Motor neuron (in vitro differentiated cells): Measurements from ENCODE around the gene PLA2G3. TPM values are rescaled to one million over a fixed set of nuclear protein-coding genes. Genes with fewer than 3 reads are reported as not detected.

Source experiments
- ATAC-seq, 8 experiments: fragments of 200-7000 bp; cut with Tn5 transposase; replicated peaks in 6 of 8; 2 replicates each; pipeline ENCODE4 v1.8.0; 2021; ENCODE audit warnings: mild to moderate bottlenecking in 8 of 8, moderate library complexity in 8 of 8
- H3K27ac ChIP-seq, 2 donors: fragments of 250-450 bp; sonication (Bioruptor Pico); 2 replicates each; pipeline ENCODE4 v1.9.0; 2021; ENCODE audit warnings: antibody characterized with exemption in 2 of 2, mild to moderate bottlenecking in 2 of 2, moderate library complexity in 1 of 2
- H3K4me1 ChIP-seq, 2 donors: fragments of 250-450 bp; sonication (Bioruptor Pico); replicated peaks in 1 of 2; 2 replicates each; pipeline ENCODE4 v1.6.1; 2021; ENCODE audit warnings: antibody characterized with exemption in 2 of 2, mild to moderate bottlenecking in 2 of 2, moderate library complexity in 1 of 2
- H3K4me3 ChIP-seq, 5 donors: fragments of 250-450 bp; sonication (Bioruptor Pico); 2 replicates each; pipeline ENCODE4 v1.9.0; 2021; ENCODE audit warnings: antibody characterized with exemption in 5 of 5, mild to moderate bottlenecking in 5 of 5, moderate library complexity in 4 of 5
- WGBS, 10 experiments: fragments of 450-650 bp; shearing (Covaris generic); methylation state at CpG; one replicate each; pipeline ENCODE4 v1.0.0; 2022; 5-methylcytosine and 5-hydroxymethylcytosine counted together
- in situ Hi-C, 9 experiments: fragments of 400-800 bp; cut with MboI; loops; one replicate each; pipeline ENCODE4 v1.15.0; 2021; ENCODE audit warnings: low sequenced_read_pairs in 9 of 9, low pct_unique_long_range_greater_than_20kb in 2 of 9; ENCODE audit not compliant: unreplicated experiment in 9 of 9
- total RNA-seq, 8 experiments: library from RNA; unstranded; fragments of 300-600 nt; gene quantifications; 2 replicates each; pipeline versions ENCODE4 v1.2.3 to v1.2.4, GENCODE V29; 2022

Gene PLA2G3
- total RNA-seq, 8 experiments from 2014 or later, result 0.05 to 0.90 (median 0.29) TPM

DNA sequence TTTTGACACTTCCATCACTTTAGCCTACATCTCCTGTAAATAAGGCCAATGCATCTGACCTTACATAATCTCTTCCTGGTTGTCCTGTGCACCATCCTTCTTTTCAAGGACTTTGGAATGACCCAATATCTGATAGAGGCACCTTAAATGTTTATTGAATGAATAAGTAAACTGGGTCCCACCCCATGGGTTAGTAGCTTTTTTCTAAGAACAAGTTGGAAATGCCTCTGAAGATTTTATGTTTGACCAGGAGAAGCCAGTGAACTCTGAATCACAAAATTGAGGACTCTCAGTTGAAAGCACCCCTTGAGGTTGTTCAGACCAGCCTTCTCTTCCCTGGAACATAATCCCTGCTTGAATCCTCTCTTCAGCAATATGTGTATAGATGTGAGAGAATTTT is 21.1 kb upstream of the PLA2G3 start:
- in situ Hi-C loops, result no loop called here
- ATAC-seq, result no peak
- H3K4me1 ChIP-seq, result peaks cover 12% of the 10 kb centered on the region in 2 donors
- H3K4me3 ChIP-seq, result peak overlapping the region; percentile 60 to 83 (median 76)
- H3K27ac ChIP-seq, result no peak overlapping the region

DNA sequence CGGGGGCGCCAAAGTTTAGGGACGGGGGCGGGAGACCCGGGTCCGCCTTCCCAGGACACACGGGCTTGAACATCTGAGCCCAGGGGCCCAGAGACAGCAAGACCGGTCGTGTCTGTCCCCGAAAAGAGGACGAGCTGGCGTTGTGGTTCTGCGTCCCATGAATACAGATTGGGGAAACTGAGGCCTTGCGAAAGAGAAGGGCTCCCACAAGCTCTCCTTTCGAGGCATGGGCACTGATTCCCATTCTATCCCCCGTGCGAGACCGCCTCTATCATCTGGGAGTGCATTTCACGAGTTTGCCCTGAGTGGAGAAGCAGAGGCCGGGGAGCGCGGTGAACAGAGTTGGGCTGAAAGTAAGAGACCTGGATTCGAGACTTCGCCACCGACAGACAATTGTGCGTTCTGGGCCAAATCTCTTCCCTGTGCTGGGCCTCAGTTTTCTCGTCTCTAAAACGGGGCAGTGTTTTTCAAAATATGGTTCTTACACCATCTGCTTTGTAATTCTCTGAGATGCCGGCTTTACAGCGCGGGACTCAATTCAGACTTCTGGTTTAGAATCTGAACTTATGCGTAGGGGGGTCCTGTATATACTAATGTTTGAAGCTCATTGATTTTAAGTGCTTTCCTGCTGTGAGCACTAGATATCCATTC is 20.1 kb upstream of the PLA2G3 start:
- H3K27ac ChIP-seq, result peak overlapping the region; percentile 20 to 86
- in situ Hi-C loops, result no loop called here
- WGBS, 10 experiments, result 0 to 20% (median 2%) methylated on average over 1 to 14 of the region's 32 CpGs

DNA sequence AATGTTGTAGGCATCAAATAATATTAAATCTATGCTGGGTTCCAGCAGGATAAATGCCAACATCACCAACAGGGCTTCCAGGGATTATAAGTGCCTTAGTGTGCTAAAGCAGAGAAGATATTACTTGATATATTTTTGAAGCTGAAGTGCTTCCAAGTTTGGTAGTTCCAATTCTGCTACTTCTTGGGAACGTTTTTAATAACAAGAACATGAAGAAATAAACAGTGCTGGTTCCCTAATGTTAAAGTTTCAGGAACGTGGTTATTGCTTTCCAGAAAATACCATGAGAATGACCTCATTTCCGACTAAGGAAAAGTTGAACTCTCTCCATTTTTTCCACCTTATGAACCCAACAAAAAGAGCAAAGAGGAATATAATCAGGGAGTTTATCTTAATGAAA is 15.1 kb upstream of the PLA2G3 start:
- ATAC-seq, result no peak

More for the DNA sequence above, 20.1 kb upstream of the PLA2G3 start:
- Histone ChIP-seq H3K4me1 (peaks cover 12% of the 10 kb centered on the region in 2 donors), H3K4me3 (peak overlapping the region; percentile 60 to 83 (median 76))
- peak; percentile 64 to 74 (median 71) for ATAC-seq

DNA sequence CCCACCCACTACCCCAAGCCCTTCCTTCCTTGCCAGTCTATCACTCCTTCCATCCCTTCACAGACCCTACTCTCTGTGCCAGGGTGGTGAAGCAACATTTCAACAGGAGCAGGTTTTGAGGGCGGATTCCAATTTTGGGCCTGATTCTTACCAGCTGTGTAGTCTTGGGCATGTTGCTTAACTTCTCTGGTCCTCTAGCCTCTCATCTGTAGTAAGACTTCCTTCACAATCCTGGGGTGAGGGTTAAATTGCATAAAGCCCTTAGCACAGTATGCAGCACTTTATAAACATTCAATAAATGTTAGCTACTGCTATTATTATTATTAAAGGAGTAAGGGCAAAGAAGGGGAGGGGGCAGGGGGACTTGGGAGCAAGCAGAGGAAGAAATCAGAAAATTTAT is 14.7 kb upstream of the PLA2G3 start:
- WGBS, 10 experiments, result 60 to 100% methylated on average over 1 of the region's 1 CpG; no CpG with 5 or more reads in 8 of the 10 experiments
- in situ Hi-C loops, result no loop called here
- H3K27ac ChIP-seq, result no peak overlapping the region

More for the DNA sequence above, 15.1 kb upstream of the PLA2G3 start:
- in situ Hi-C loops, result no loop called here
- 0 to 92% (median 11%) methylated on average over 1 to 3 of the region's 3 CpGs; no CpG with 5 or more reads in 1 of the 10 experiments for WGBS, 10 experiments
- Histone ChIP-seq H3K27ac (no peak overlapping the region), H3K4me3 (no peak overlapping the region), H3K4me1 (no peaks in the 10 kb centered on the region)

DNA sequence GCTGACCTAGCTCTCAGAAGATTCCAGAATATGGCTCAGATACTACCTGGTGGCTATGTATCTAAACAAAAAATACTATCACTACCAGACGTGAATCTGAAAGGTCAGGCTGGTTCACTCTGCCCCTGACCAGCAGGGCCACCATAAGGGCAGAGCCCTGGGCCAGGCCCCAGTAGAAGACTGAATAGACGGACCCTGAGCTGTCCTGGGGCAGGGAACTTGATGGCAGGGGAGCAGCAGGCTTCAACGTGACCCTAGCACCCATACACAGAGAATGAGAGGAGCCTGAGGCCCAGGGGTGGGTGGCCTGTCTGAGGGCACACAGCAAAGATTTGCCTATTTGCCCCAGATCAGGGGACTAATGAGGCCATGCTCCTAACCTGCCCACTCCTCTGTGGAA is 13.0 kb upstream of the PLA2G3 start:
- H3K27ac ChIP-seq, result no peak overlapping the region
- WGBS, 10 experiments, result 0 to 57% (median 29%) methylated on average over 1 to 2 of the region's 3 CpGs; no CpG with 5 or more reads in 5 of the 10 experiments
- H3K4me3 ChIP-seq, result no peak overlapping the region
- no peaks in the 10 kb centered on the region for H3K4me1 ChIP-seq
- ATAC-seq, result no peak
- in situ Hi-C loops, result no loop called here

More for the DNA sequence above, 14.7 kb upstream of the PLA2G3 start:
- ATAC-seq, result no peak
- Histone ChIP-seq H3K4me1 (no peaks in the 10 kb centered on the region), H3K4me3 (no peak overlapping the region)

DNA sequence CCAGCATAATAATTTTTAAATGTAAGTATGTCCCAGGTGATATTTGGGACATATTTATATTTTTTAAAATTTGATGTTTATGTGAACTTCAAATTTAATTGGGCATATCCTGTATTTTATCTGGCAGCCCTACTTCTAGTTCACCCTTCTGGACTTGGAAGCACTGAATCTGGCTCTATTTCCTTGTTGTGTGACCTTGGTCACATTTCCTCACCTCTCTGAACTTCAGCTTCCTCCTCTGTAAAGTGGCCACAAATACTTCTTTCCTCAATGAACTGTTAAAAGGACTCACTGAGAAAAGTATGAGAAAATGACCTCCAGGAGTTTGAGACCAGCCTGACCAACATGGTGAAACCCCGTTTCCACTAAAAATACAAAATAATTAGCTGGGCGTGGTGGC is 11.6 kb upstream of the PLA2G3 start:
- H3K27ac ChIP-seq, result no peak overlapping the region
- ATAC-seq, result no peak
- WGBS, 10 experiments, result 0 to 100% (median 78%) methylated on average over 1 to 2 of the region's 2 CpGs; no CpG with 5 or more reads in 2 of the 10 experiments
- no peaks in the 10 kb centered on the region for H3K4me1 ChIP-seq
- in situ Hi-C loops, result no loop called here
- H3K4me3 ChIP-seq, result no peak overlapping the region

DNA sequence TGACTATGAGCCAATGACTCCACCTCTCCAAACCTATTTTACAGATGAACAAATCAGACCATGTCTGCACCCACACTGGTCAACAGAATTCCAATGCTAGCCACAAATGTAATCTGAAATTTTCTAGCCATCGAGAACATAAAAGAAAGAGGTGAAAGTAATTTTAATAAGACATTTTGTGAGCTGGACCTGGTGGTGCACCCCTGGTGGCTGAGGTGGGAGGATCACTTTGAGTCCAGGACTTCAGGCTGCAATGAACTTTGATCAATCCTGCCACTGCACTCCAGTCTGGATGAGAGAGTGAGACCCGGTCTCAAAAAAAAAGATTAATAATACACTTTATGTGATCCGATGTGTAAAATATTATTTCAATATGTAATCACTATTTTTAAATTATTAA is 10.3 kb upstream of the PLA2G3 start:
- no peak for ATAC-seq
- in situ Hi-C loops, result no loop called here
- no peak overlapping the region for H3K4me3 ChIP-seq
- H3K4me1 ChIP-seq, result no peaks in the 10 kb centered on the region
- no peak overlapping the region for H3K27ac ChIP-seq
- 0 to 81% (median 58%) methylated on average over 2 to 3 of the region's 3 CpGs for WGBS, 10 experiments

DNA sequence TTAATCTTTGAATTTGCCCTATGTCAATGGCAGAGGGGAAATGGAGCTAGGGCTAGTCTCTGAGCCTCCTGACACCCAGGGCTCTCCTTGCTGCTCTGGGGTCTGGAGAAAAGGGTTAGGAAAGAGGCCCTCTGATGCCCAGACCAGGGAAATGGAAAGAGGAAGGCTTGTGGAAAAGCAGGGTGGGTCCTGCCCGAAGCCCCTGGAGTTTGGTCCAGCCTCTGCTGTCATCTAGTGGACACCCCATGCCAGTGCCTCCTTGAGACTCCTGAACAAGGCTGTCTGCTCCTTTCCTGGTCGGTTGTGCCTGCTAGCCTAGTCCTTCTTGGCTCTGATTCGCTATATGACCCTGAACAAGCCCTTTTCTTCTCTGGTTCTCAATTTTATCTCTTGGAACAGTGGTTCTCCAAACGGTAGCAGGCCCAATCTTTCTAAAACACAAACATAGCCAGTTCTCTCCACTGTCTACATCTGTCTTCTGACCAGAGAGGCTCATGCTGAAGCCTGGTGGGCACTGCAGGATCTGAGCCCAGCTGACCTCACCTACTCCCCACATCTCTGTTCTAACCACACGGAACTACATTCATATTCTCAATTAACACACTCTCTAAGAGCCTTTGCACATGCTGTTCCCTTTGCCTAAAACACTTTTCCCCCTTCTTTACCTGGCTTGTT is 8.8 kb upstream of the PLA2G3 start:
- 0 to 20% (median 7%) methylated on average over 1 to 5 of the region's 5 CpGs; no CpG with 5 or more reads in 1 of the 10 experiments for WGBS, 10 experiments
- H3K4me3 ChIP-seq, result no peak overlapping the region
- in situ Hi-C loops, result loop anchor here in 1 of 9 experiments (25.0 kb wide), 1 partner anchor 88 kb away; no protein-coding TSS in a partner anchor
- no peak overlapping the region for H3K27ac ChIP-seq
- ATAC-seq, result peak; percentile 75 to 100 (median 95)
- no peaks in the 10 kb centered on the region for H3K4me1 ChIP-seq

DNA sequence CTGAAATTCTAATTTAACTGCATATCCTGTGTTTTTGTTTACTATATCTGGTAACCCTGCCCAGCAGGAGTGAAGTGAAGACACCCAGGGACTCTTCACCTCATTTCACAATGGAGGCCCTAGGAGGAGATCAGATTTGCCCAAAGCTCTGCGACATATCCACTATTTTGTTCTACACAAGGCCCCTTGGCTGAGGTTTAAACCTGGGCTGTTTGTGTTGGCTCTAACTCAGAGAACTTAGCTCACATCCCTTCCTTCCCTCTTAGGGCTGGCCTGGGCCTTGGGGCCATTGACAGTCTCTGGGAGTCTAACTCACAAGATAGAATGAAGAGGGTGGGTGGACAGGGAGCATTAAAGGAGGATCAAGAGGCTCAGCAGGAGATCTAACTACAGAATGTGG is 8.2 kb upstream of the PLA2G3 start:
- in situ Hi-C loops, result loop anchor here in 1 of 9 experiments (25.0 kb wide), 1 partner anchor 89 kb away; no protein-coding TSS in a partner anchor
- no peak overlapping the region for H3K4me3 ChIP-seq
- no peak overlapping the region for H3K27ac ChIP-seq
- ATAC-seq, result peak in 4 of 8 experiments; percentile 7 to 56 (median 30)
- no peaks in the 10 kb centered on the region for H3K4me1 ChIP-seq
- WGBS, 10 experiments, result 100% methylated on average over 1 of the region's 1 CpG; no CpG with 5 or more reads in 6 of the 10 experiments

DNA sequence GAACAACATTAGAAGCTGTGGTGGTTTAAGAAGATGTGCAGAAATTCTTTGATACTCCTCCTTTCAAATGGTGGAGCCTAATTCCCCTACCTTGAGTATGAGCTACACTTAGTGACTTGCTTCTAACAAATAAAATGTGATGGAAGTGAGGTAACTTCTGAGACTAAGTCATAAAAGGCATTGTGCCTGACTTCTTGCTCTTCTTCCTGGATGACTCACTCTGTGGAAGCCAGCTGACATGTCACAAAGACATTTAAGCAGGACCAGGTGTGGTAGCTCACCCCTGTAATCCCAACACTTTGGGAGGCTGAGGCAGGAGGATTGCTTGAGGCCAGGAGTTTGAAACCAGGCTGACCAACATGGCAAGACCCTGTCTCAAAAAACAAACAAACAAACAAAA is 3.9 kb upstream of the PLA2G3 start:
- no peak for ATAC-seq
- Histone ChIP-seq H3K4me3 (no peak overlapping the region), H3K27ac (no peak overlapping the region), H3K4me1 (no peaks in the 10 kb centered on the region)
- in situ Hi-C loops, result loop anchor here in 1 of 9 experiments (25.0 kb wide), 1 partner anchor 93 kb away; no protein-coding TSS in a partner anchor

DNA sequence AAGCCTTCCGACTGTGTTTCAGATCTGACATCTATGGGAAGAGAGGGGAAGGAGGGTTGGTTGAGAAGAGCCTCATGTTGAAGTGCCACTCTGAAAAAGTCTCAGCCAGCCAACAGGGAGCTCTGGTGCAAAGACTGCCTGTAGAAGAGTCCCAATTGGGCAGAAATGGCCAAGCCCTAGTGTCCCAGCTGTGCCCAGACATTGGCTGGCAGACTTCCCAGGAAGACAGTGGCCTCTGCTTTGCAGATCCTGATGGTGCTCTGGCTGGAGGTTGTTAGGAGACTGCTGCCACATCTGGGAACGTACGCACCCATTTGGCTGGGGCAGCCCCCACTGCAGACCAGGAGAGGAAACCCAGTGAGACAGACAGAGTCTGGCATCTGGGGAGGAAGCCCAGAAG is 3.2 kb upstream of the PLA2G3 start:
- H3K4me3 ChIP-seq, result no peak overlapping the region
- in situ Hi-C loops, result loop anchor here in 1 of 9 experiments (25.0 kb wide), 1 partner anchor 94 kb away; no protein-coding TSS in a partner anchor
- H3K4me1 ChIP-seq, result no peaks in the 10 kb centered on the region
- ATAC-seq, result no peak
- WGBS, 10 experiments, result 25 to 90% (median 83%) methylated on average over 1 to 3 of the region's 3 CpGs; no CpG with 5 or more reads in 5 of the 10 experiments
- H3K27ac ChIP-seq, result no peak overlapping the region

DNA sequence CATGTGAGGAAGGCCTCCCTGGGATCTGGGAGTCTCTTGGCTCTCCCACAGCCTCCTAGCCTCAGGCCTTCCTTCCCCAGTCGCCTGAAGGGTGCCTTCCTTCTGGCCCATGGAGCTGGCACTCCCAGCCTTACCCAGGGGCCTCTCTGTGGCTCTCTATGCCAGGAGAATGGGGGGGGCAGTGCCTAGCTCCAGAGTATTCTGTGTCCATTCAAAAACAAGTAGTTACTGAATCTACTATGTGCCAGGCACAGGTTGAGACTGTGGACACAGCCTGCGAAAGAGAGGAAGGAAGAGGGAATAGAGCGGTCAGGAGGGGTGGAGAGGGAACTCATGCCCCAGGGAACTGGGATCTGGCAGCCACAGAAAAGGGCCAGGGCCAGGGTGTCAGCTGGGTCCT is 2.7 kb upstream of the PLA2G3 start:
- 47 to 100% (median 93%) methylated on average over 1 to 3 of the region's 3 CpGs; no CpG with 5 or more reads in 2 of the 10 experiments for WGBS, 10 experiments
- in situ Hi-C loops, result loop anchor here in 1 of 9 experiments (25.0 kb wide), 1 partner anchor 94 kb away; no protein-coding TSS in a partner anchor
- Histone ChIP-seq H3K27ac (no peak overlapping the region), H3K4me3 (no peak overlapping the region), H3K4me1 (no peaks in the 10 kb centered on the region)
- no peak for ATAC-seq

DNA sequence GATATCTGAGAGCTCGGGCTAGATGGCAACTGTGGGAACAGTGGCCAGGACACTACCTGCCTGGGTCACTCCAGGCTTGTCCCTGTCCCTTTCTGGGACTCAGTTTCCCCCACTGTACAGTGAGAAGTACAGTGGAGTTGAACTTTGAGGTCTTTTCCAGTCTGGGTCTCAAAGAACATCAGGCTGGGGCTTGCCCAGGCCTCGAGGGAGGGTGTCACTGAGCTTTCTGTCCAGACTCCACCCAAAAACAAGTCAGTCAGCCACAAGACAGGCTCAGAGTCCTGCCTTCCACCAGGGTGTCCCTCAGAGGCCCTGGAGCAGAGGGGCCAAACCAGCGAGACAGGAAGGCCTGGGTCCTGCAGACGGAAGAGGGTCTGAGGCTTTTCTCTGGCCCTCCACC is 2.0 kb upstream of the PLA2G3 start:
- WGBS, 10 experiments, result 40 to 100% methylated on average over 1 of the region's 4 CpGs; no CpG with 5 or more reads in 8 of the 10 experiments
- in situ Hi-C loops, result loop anchor here in 1 of 9 experiments (25.0 kb wide), 1 partner anchor 95 kb away; no protein-coding TSS in a partner anchor
- ATAC-seq, result peak in 2 of 8 experiments; percentile 74 to 75
- Histone ChIP-seq H3K27ac (no peak overlapping the region), H3K4me3 (no peak overlapping the region), H3K4me1 (no peaks in the 10 kb centered on the region)
